ENCODE results near the gene COQ2.
"Not testable (repeated sequence)": the region's sequence is repeated elsewhere in the genome, so short reads cannot be mapped to it uniquely, and the experiment has no call there.

Gene COQ2

GRCh38 chr4:83240379-83240875 is 44.2 kb downstream of the COQ2 start:
- peaks cover 38% of the 10 kb centered on the region for H3K4me1 ChIP-seq (ENCODE audit: low read depth, poor library complexity, severe bottlenecking)
- no peak overlapping the region for H2AFZ ChIP-seq (ENCODE audit: low read depth)
- no peaks in the 10 kb centered on the region; the same call in 1 of the 2 replicates for H3K27me3 ChIP-seq (ENCODE audit: insufficient read depth, low read depth)
- H3K4me2 ChIP-seq, result peak overlapping the region; percentile 74
- no peak overlapping the region for H3K9ac ChIP-seq
- no peaks in the 10 kb centered on the region for H3K79me2 ChIP-seq (ENCODE audit: insufficient read depth, low read depth)
- H3K36me3 ChIP-seq (ENCODE audit: insufficient read depth), result no peaks in the 10 kb centered on the region
- H4K20me1 ChIP-seq (ENCODE audit: insufficient read depth), result no peaks in the 10 kb centered on the region
- peak overlapping the region; percentile 71 for H3K4me3 ChIP-seq (IDR thresholded peaks at IDR 0.05; ENCODE audit: insufficient read depth, low read depth, low read length)
- peak overlapping the region; percentile 50 for H3K27ac ChIP-seq
- no peak for TF ChIP-seq CTCF (conservative IDR thresholded peaks at IDR 0.05; ENCODE audit: low read depth, low read length)

GRCh38 chr4:83238393-83239248 is 46.0 kb downstream of the COQ2 start:
- H2AFZ ChIP-seq (ENCODE audit: low read depth), result no peak overlapping the region
- no peak overlapping the region for H3K9ac ChIP-seq
- H3K36me3 ChIP-seq (ENCODE audit: insufficient read depth), result no peaks in the 10 kb centered on the region
- no peaks in the 10 kb centered on the region for H3K79me2 ChIP-seq (ENCODE audit: insufficient read depth, low read depth)
- no peak for TF ChIP-seq CTCF (conservative IDR thresholded peaks at IDR 0.05; ENCODE audit: low read depth, low read length)
- no peak overlapping the region for H3K4me2 ChIP-seq
- peaks cover 47% of the 10 kb centered on the region for H3K4me1 ChIP-seq (ENCODE audit: low read depth, poor library complexity, severe bottlenecking)
- no peaks in the 10 kb centered on the region for H4K20me1 ChIP-seq (ENCODE audit: insufficient read depth)
- no peaks in the 10 kb centered on the region; the same call in 1 of the 2 replicates for H3K27me3 ChIP-seq (ENCODE audit: insufficient read depth, low read depth)
- no peak overlapping the region for H3K4me3 ChIP-seq (IDR thresholded peaks at IDR 0.05; ENCODE audit: insufficient read depth, low read depth, low read length)
- no peak overlapping the region for H3K27ac ChIP-seq

GRCh38 chr4:83237591-83237990 is 47.0 kb downstream of the COQ2 start:
- H3K4me3 ChIP-seq (IDR thresholded peaks at IDR 0.05; ENCODE audit: insufficient read depth, low read depth, low read length), result no peak overlapping the region
- no peaks in the 10 kb centered on the region for H3K79me2 ChIP-seq (ENCODE audit: insufficient read depth, low read depth)
- H2AFZ ChIP-seq (ENCODE audit: low read depth), result no peak overlapping the region
- peaks cover 55% of the 10 kb centered on the region for H3K4me1 ChIP-seq (ENCODE audit: low read depth, poor library complexity, severe bottlenecking)
- no peaks in the 10 kb centered on the region for H4K20me1 ChIP-seq (ENCODE audit: insufficient read depth)
- H3K4me2 ChIP-seq, result no peak overlapping the region
- no peak overlapping the region for H3K27ac ChIP-seq
- H3K9ac ChIP-seq, result no peak overlapping the region
- H3K36me3 ChIP-seq (ENCODE audit: insufficient read depth), result no peaks in the 10 kb centered on the region
- no peak for TF ChIP-seq CTCF (conservative IDR thresholded peaks at IDR 0.05; ENCODE audit: low read depth, low read length)
- no peaks in the 10 kb centered on the region; the same call in 1 of the 2 replicates for H3K27me3 ChIP-seq (ENCODE audit: insufficient read depth, low read depth)

- not testable (repeated sequence) for H3K36me3 ChIP-seq (ENCODE audit: insufficient read depth); H2AFZ ChIP-seq (ENCODE audit: low read depth); H3K79me2 ChIP-seq (ENCODE audit: insufficient read depth, low read depth); H3K9ac ChIP-seq; H3K4me2 ChIP-seq; H4K20me1 ChIP-seq (ENCODE audit: insufficient read depth); H3K27ac ChIP-seq; H3K27me3 ChIP-seq (ENCODE audit: insufficient read depth, low read depth); H3K4me3 ChIP-seq (IDR thresholded peaks at IDR 0.05; ENCODE audit: insufficient read depth, low read depth, low read length)
- H3K4me1 ChIP-seq (ENCODE audit: low read depth, poor library complexity, severe bottlenecking), result peaks cover 61% of the 10 kb centered on the region
Observed at GRCh38 chr4:83235645-83236133, 48.9 kb downstream of the COQ2 start.
